CD4-positive, alpha-beta T cell treated with Interleukin-10 for 1 hour (primary cell): ENCODE data around the gene ADCY5.

ENCODE experiments used
- DNase-seq: peaks from one replicate; pipeline ENCODE4 v3.0.0-alpha.2; 2020

ADCY5 gene

DNA sequence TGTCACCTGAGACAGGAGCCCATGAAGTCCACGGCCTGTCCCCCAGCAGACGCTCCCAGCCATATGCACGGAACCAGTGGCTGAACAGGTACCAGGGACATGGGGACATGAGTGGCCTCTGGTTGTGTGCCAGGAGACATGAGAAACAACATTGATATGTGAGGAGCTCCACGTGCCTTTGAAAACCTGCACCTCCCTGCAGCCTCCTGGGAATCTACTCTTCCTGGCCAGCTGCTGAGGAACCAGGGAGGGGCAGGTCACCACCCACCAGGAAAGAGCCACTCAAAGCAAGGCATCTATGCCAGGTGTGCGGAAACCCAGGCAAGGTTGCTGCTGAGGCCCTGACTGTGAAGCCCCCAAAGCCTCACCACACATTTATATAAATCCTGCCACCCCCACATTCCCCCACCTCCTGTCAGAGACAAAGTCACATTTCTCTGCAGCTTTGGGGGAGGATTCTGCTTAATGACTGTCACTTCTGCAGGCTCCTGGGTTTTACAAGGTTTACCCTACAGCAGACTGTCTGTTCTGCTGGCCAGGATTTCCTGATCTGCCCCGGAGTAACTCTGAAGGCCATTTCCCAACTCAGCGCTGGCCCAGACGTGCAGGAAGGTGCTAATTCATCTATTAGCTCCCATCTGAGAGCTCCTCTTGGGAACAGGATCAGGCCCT, 110.8 kb downstream of the ADCY5 start:
- DNase-seq = no peak

DNA sequence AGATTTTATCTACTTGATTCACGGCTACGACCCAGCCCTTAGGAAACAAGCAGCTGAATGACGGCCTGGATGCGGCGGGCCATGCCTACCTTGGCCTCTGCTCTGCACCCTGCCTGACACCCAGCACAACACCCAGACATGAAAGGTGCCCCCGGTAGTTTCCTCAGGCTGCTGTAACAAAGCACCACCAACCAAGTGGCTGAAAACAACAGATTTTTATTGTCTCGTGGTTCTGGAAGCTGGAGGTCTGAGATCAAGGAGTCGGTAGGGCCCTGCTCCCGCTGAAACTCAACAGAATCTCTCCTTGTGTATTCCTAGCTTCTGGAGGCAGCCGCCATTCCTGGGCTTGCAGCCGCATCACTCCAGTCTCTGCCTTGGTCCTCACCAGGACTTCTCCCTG, 111.7 kb downstream of the ADCY5 start:
- DNase-seq = no peak

DNA sequence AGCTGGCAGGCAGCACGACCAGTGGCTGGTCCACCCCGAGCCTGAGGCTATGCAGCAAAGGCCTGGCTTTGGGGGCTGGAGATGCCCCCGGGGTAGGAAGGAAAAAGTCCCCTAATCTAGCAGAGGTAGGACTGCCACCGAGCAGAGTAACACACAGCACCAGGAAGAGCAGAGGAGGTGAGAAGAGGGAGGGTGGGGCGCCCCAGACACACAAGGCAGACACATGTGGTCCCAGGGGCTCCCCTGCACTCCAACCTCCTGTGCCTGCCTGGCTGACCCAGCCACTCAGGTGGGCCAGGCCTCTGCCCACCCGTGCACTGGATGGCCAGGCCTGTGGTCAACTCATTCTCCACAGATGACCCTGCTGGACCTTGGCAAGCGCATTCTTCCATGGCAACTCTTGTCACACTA, 112.4 kb downstream of the ADCY5 start:
- no peak for DNase-seq

DNA sequence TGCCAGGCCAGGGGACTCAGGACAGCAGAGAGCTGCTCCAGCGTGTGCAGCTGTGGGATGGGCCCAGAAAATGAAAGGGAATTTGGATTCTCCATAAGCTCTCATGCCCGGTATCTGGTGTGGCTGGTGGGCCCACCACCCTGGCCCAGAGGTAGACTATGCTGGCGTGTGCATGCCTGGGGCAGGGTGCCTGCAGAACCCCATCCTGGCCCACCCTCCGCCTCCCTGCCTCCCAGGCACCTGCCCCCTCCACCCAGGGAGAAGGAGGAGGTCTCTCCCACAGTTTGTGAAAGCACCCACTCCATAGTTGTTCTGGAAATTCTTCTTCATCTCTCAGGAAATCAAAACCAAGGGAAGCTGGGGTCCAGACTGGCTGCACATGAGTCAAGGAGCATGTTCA, 112.9 kb downstream of the ADCY5 start:
- DNase-seq = no peak

DNA sequence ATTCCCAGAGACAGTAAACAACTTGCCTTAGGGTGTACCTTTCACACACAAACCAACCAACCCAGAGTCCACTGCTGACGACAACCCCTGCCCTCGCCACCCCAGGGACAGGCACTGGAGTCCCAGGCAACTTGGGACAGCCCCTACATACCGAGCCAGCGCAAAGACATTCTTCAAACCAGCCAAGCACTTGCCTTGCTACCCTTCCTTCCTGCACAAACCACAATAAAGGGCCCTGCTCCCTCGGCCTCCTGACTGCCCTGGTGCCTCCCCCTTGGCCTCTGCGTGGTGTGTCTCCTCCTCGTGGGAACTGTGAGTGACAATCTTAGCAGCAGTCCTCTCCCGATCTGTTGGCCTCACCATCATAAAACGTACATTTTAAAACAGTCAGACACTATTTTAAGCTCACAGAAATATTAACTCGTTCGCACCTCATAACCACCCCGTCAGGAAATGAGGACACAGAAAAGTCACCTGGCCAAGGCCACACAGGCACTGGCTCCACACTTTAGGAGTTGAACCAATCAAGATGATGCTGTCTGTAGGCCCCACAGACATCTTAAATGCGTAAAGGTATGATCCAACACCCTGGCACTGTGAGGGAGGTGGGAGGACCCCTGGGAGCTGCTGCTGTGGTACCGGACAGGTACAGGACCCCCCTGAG, 113.8 kb downstream of the ADCY5 start:
- no peak for DNase-seq

DNA sequence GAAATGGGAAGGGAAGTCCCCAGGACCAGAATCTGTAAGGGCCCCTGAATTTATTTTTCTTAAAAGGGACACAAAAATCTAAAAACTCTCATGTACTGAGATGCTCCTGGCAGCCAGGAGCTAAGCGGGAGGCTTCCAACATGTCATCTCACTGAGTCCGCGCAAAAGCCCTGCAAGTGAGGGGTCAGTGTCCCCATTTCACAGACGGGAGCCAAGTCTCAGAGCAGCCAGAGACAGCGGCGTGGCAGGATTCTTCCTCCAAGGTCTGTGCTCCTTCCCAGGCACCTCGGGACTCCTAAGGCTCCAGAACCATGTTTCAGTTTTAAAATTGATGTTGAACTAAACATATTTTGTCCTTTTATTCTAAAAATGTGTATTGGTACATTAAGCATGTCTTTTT, 114.8 kb downstream of the ADCY5 start:
- DNase-seq = no peak

DNA sequence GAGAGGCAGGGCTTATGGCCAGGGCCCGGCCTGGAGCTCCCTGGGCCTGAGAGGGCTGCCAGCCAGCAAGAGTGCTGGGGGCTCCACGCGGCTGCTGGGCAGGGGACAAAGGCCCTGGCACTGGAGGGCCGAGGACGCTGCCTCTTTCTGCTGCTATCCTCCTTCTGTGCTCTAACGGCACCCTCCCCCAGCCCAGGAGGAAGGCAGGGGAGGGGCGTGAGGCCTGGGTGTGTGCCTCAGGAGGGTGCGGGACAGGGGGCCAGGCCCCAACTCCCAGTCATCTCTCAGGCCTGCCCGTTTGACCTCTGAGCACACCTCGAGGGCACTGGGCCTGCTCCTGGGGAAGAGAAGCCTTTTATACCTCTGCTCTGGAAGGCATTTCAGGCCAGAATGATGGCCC, 115.5 kb downstream of the ADCY5 start:
- DNase-seq = no peak

DNA sequence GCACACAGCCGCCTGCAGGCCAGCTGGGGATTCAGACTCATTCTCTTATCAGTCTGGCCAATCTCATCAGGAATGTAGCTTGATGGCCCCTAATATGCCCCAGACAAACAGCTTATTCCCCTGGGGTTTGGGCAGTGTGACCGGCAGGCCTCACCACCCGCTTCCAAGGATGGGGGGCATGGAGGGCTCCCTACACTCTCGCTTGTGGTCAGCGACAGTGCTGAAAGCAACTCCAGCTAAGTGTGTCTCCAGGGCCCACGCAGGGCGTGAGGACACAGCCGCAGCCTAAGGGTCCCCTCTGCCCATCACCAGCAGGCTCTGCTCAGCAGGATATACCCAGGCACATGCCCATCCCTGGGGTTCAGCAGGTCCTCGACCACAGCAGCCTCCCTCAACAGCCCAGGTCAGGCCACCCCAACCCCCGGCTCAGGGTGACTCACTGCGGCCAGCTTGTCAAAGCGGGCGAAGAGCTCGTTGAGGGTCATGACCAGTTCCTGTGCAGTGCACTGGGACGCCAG, 116.7 kb downstream of the ADCY5 start:
- DNase-seq = no peak

DNA sequence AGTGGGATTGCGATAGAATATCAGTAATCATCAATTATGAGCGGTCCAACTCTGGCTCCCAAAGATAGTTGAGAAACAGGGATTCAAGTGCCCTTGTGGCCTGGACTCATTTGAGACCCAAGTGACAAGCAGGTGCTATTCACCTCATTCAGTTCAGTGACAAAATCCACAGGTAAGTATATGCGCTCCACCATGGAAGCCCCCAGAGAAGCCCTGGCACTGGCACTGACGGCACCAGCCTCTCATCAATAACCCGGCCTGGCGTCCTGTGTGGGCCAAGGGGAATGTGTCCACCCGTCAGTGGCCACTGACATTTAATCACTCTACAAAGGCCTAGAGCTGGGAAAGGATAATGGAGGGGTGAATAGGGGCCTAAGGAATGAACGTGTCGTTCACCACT, 117.2 kb downstream of the ADCY5 start:
- no peak for DNase-seq

DNA sequence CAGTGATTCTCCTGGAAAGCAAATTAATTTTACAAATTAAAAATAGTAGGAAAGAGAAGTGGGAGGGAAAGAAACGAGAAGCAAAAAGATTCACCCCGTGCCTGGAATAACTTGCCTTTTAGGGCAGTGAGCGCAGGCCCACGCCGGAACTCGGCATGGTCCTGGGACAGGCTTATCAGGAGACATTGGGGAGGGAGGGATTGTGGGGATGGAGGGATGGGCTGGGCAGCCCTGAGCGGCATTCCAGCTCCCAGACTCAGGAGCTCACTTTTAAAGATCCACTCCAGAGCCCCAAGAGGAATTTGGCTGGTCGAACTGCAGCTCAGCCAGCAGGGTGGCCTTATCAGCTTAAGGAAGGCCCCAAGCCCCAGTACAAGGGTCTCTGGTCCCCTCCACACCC, 117.9 kb downstream of the ADCY5 start:
- no peak for DNase-seq

DNA sequence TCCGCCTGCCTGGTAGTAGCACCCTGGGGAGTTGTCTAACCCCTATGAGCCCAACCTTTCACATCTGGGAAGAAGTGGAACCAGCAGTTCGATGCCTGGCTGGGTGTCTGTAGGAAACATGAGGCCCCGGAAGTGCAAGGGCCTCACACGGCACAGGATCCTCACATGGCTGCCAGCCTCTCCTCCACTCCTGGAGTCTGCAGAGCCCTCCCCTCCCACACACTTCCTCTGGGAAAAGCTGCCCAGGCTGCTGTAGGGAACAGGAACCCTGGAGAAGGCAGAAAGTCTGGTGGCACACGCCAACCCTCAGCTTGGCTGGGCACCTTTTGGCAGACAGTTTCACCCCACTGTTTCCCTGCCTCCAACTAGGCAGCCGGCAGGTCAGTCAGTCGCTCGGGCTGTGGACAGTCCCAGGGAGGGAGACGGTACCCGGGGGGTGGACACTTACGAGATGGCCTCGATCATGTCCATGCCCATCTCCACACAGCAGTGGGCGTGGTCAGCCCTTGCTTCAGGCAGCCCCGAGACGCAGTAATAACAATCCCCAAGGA, 118.4 kb downstream of the ADCY5 start:
- no peak for DNase-seq

DNA sequence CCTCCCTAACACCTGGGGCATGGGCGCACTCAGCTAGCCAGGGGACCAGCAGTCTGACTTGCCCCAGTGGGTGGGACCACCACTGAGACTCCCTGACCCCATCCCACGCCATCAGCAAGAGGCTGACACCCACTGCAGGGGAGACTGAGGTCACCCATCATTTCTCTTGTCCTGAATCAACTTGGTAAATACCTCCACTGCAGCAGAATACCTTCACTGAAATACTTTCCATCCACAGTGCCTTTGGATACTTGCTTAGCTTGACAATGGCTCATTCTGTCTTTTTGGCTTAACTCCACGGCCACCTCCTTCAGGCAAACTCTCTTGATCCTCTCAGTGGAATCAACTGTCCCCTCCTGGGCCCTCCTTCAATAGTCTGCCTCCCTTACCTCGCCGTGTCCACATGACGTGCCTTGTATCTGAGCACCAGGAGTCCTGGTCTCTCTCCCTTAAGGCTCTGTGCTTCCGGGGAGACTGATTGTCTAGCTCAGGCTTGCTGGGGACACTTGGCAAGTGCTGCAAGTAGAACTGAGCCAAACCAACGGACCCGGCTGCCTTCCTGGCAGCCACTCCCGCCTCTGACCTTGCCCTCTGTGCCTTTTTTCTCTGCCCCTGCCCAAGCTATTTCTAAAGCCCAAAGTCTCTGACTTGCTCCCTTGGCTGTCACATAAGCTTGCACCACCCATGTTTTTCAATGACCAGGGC, 119.1 kb downstream of the ADCY5 start:
- DNase-seq = no peak

DNA sequence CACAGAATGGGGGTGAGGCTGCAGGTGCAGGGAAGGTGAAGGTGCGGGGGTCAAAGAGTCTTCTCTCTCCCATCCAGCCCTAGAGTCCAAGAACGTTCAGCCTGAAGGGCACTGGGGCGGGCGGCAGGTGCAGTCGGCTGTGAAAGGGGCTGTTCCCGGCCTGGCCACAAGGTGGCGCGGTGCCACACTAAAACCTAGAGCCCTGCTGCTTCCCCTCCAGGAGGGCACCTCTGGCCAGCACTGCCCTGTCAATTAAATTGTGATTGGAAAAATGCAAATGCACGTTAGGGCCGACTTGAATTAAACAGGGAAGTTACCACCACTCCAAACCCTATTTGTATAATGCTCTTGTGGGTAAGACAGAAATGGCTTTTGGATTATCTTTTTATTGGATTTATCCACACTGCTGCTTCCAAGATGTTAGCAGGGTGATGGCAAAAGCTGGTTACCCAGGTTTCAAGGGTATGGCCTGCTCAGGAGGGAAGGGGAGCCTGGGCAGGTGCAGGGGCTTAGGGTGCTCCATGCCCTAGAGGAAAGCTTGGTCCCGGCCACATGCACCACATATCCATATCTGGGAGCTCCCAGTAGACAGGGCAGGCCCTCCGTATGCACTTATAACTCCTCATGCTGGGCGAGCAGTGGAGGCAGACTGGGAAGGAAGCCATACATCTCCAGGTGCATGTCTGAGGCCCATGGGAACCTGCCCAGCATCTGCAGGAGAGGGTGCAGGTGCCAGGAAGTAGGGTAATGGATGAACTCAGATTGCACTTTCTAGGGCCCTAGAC, 119.8 kb downstream of the ADCY5 start:
- peak; percentile 67 for DNase-seq

DNA sequence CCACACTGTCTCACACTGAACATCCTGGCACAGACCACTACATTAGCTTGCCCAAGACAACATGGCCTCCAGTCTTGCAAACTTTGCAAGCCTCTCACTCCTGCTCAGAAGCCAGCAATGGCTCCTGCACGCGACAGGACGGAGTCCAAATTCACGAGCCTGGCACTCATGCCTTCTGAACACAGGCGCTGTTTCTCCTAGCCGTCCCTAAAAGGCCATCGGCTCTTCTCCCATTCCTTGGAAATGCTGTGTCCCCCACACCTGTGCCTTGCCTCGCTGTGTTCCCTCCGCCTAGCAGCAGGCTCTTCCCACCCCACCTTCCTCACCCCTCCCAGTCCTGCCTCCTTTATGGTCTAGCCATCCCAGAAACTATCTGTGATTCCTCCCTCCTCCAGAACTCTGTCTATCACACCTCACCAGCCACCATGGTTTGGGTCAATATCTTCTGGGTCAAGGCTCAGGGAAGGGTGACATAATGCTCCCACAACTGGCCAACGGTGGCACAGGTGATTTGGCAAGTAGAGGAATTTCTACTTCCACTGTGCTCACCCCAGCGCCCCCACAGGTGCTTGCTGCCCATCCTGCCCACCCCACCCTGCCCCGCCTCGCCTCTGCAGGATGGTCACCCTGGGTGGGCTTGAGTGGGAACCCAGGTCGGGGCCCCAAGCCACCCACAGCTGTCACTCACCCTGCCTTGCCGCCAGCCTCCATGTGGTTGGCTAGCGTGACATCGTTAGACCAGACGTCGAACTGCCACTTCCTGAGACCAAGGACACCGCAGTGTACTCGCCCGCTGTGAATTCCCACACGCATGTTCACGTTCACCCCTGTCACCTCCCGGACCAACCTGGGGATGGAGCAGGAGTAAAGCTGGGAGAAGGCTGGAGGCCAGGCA, 120.7 kb downstream of the ADCY5 start:
- no peak for DNase-seq

DNA sequence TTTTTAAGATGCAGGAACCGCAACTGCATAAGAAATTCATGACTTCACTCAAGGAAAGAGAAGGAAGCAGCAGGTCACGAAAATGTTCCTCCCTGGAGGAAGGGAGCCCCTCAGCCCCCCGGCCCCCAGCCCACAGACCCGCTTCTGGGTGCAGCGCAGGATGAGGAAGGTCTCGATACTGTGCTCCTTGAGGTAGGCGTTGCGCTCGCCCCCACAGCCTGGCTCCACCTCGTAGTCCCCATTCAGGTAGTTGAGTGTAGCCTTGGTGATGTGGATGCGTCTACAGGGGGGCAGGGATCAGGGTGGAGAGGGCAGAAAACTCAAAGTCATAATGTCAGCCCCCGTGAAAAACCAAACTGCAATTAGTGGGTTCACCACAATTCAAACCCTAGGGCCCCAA, 121.4 kb downstream of the ADCY5 start:
- DNase-seq = no peak

DNA sequence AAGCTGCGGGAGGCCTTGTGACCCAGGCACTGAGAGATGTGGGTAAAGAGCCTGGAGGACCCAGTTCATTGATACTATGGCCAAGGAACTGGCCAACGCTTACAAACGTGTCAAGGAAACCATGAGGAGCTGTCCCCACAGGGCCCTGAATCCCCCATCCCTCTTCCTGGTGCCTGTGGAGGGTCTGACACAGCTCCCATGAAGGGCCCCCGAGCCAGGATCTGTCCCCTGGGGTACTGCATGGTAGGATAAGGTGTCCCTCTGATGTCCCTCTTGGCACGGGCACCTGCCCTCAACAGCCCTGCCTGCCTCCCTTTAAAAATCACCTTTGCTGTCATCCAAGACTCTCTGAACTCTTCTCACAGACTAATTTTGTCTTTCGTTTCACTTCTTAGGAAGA, 122.4 kb downstream of the ADCY5 start:
- DNase-seq = no peak

DNA sequence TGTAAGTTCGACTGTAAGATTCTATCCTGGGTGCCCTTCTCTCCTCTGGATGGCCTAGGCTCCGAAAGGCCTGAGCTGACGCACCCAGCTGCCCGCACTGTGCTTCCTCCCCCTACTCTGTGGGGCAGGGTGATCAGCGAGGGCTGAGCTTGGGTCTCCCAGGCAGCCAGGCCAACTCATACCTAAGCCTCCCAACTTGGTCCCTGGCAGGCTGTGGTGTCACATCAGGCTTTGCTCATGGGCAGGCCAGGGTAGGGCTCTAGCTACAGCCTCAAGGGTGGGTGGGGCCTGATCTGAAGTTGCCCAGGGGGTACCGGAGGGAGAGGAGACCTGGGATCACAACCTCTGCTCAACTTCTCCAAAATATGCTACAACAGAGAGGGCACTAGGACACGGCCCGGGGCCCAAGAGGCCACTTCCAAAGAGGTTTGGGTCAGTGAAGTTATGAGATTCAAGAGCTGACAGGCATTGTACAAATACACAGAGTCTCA, 123.1 kb downstream of the ADCY5 start:
- no peak for DNase-seq

DNA sequence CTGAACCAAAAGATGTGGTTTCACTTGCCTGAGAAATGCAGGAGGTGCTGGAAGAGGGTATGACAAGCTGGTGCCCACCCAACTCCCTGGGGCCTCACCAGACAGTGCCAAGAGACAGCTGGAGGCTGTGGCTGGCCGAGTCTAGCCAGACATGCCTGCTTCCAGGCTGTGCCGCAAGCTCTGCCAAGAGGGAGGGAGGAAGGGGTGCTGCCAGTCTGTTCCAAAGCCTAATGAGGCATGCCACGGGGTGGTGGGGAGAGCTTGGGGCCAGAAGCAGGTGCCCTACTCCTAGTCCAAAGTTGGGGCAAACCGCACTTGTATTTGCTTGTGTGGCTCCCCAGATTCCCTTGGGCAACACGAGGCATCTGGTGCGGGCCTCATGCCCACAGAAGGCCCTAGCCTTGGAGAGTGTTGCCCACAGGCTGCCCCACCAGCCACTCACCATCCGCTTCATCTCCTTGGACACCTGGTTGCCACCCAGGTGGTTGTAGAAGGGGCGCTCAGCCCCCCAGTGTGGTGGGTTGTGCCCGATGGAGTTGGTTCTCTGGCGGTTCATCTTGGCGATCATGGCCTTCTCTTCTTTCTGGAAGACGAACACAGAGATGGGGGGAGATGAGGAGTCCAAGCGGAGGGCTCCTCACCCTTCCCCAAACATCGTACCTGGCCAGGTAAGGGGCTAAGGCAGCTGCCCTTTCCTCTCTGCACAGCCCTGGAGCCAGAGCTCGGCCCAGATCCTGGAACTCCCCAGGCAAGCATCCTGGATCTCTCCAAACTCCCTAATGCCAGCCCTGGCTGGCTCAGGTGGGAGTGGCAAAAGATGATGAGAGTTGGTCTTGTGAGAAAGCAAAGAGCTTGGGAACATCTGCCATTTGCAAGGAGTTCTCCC, 123.8 kb downstream of the ADCY5 start:
- DNase-seq = no peak

DNA sequence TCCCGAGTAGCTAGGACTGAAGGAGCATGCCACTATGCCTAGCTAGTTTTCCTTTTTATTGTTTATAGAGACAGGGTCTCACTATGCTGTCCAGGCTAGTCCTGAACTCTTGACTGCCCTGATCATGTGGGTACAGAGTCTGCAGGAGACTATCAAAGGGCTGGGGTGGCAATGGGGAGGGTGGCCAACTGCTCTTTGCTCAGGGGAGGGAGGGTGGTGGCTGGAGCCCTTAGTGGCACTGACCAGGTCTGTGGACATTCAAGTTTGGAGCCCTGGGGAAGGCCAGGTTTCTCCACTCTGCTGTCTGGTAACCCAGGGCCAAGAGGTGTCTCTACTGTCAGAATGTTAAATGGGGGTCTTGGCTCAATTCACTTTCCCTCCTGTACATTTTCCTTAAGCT, 125.1 kb downstream of the ADCY5 start:
- no peak for DNase-seq

DNA sequence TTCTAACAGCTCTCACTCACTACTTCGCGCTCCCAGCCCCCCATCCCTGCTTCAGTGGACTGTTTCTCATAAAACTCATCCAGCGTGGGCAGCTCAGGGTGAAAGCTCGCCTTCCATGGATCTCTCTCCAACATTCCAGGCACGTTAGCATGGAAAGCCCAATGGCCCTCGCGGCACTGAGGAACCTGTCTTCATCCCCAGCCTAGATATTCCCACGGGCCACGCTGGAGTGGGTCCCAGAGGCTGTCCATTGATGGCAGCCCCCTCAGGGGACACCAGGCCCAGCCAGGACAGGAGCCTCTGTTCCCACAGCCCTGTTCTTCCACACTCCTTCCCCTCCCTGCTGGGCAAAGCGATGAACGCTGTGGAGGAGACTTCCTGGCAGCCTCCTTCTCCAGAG, 126.0 kb downstream of the ADCY5 start:
- no peak for DNase-seq

DNA sequence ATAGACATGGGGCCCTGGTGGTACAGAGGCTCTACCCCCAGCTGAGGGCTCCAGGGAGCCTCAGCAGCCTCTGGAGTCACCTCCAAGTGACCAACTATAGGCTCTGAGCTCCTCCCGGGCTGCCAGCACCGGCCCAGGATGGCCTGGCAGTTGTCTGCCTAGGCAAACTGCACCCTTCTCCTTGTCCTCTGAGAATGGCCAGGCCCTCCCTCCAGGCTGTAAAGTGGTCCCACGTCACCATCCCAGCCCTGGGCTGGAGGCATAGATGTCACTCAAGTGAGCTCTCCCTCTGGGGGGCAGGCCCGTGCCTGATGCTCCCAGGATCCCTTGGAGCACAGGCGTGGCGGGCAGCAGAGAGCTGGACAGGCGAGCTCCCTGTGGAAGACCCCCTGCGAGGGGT, 127.1 kb downstream of the ADCY5 start:
- no peak for DNase-seq
